ENCODE data around the gene MAN1A1. TPM values are rescaled to one million over a fixed set of nuclear protein-coding genes. Genes with fewer than 3 reads are reported as not detected.

Gene MAN1A1
- total RNA-seq, 1 experiment from 2014 or later, result 0.06 TPM

GRCh38 chr6:119280668-119281067, 68.9 kb downstream of the MAN1A1 start:
- TF ChIP-seq EZH2 (IDR thresholded peaks at IDR 0.05; ENCODE audit: borderline replicate concordance, low read depth, low read length, poor library complexity, severe bottlenecking) (no peak), CTCF (conservative IDR thresholded peaks at IDR 0.05; ENCODE audit: low read depth, low read length) (no peak)
- Histone ChIP-seq H3K27me3 (replicated peaks; ENCODE audit: insufficient read depth, low read depth, low read length, poor library complexity) (no peaks in the 10 kb centered on the region), H3K4me1 (ENCODE audit: insufficient read depth, low read length, poor library complexity, severe bottlenecking) (no peaks in the 10 kb centered on the region), H3K9me3 (ENCODE audit: low read depth, low read length, poor library complexity, severe bottlenecking) (no peaks in the 10 kb centered on the region), H3K27ac (ENCODE audit: low read depth, low read length, poor library complexity, severe bottlenecking) (no peak overlapping the region), H3K4me3 (ENCODE audit: low read depth, low read length, poor library complexity, severe bottlenecking) (no peak overlapping the region), H3K36me3 (ENCODE audit: insufficient read depth, low read length, poor library complexity, severe bottlenecking) (no peaks in the 10 kb centered on the region)
- POLR2A ChIA-PET (ENCODE audit: low non-redundant PET), result no interaction called here
- DNase-seq (ENCODE audit: low spot score), result no peak
- no TSS peak for BruUV-seq (replicated peaks)
- CTCF ChIA-PET, result no interaction called here
- intact Hi-C loops (cut with micrococcal nuclease; ENCODE audit: unreplicated experiment), result no loop called here

- no peak for DNase-seq (ENCODE audit: low spot score)
- ChIA-PET POLR2A (ENCODE audit: low non-redundant PET) (no interaction called here), CTCF (no interaction called here)
- no TSS peak for BruUV-seq (replicated peaks)
- intact Hi-C loops (cut with micrococcal nuclease; ENCODE audit: unreplicated experiment), result no loop called here
- TF ChIP-seq EZH2 (IDR thresholded peaks at IDR 0.05; ENCODE audit: borderline replicate concordance, low read depth, low read length, poor library complexity, severe bottlenecking) (no peak), CTCF (conservative IDR thresholded peaks at IDR 0.05; ENCODE audit: low read depth, low read length) (no peak)
- H3K4me1 ChIP-seq (ENCODE audit: insufficient read depth, low read length, poor library complexity, severe bottlenecking), result no peaks in the 10 kb centered on the region
- no peak overlapping the region for H3K4me3 ChIP-seq (ENCODE audit: low read depth, low read length, poor library complexity, severe bottlenecking)
- H3K27ac ChIP-seq (ENCODE audit: low read depth, low read length, poor library complexity, severe bottlenecking), result no peak overlapping the region
- no peaks in the 10 kb centered on the region for H3K36me3 ChIP-seq (ENCODE audit: insufficient read depth, low read length, poor library complexity, severe bottlenecking)
- H3K9me3 ChIP-seq (ENCODE audit: low read depth, low read length, poor library complexity, severe bottlenecking), result no peaks in the 10 kb centered on the region
- H3K27me3 ChIP-seq (replicated peaks; ENCODE audit: insufficient read depth, low read depth, low read length, poor library complexity), result no peaks in the 10 kb centered on the region
Observed at GRCh38 chr6:119280080-119280479, 69.5 kb downstream of the MAN1A1 start.

GRCh38 chr6:119278625-119279024, 70.9 kb downstream of the MAN1A1 start:
- no peaks in the 10 kb centered on the region for H3K27me3 ChIP-seq (replicated peaks; ENCODE audit: insufficient read depth, low read depth, low read length, poor library complexity)
- BruUV-seq (replicated peaks), result no TSS peak
- intact Hi-C loops (cut with micrococcal nuclease; ENCODE audit: unreplicated experiment), result no loop called here
- POLR2A ChIA-PET (ENCODE audit: low non-redundant PET), result no interaction called here
- DNase-seq (ENCODE audit: low spot score), result no peak
- no peak for TF ChIP-seq CTCF (conservative IDR thresholded peaks at IDR 0.05; ENCODE audit: low read depth, low read length)
- no peak for TF ChIP-seq EZH2 (IDR thresholded peaks at IDR 0.05; ENCODE audit: borderline replicate concordance, low read depth, low read length, poor library complexity, severe bottlenecking)
- H3K9me3 ChIP-seq (ENCODE audit: low read depth, low read length, poor library complexity, severe bottlenecking), result no peaks in the 10 kb centered on the region
- no peaks in the 10 kb centered on the region for H3K4me1 ChIP-seq (ENCODE audit: insufficient read depth, low read length, poor library complexity, severe bottlenecking)
- no peaks in the 10 kb centered on the region for H3K36me3 ChIP-seq (ENCODE audit: insufficient read depth, low read length, poor library complexity, severe bottlenecking)
- H3K4me3 ChIP-seq (ENCODE audit: low read depth, low read length, poor library complexity, severe bottlenecking), result no peak overlapping the region
- H3K27ac ChIP-seq (ENCODE audit: low read depth, low read length, poor library complexity, severe bottlenecking), result no peak overlapping the region
- CTCF ChIA-PET, result no interaction called here

Measured in A673 (cell line).